ENCODE measurements around the gene VEPH1. TPM values are rescaled to one million over a fixed set of nuclear protein-coding genes. Genes with fewer than 3 reads are reported as not detected.

VEPH1 gene
- total and polyA plus RNA-seq, 2 donors (not counting 1 experiment from before 2014, with no cell fraction given), result not detected

GRCh38 chr3:157410945-157411344, 92.3 kb downstream of the VEPH1 start:
- CTCF ChIA-PET, result no interaction called here
- no peaks in the 10 kb centered on the region for H4K20me1 ChIP-seq (ENCODE audit: control insufficient read depth, insufficient read depth, low read length, poor library complexity, severe bottlenecking)
- H2AFZ ChIP-seq (ENCODE audit: insufficient read depth, low read depth, low read length, poor library complexity, severe bottlenecking), result no peak overlapping the region
- no peaks in the 10 kb centered on the region for H3K9me3 ChIP-seq (ENCODE audit: control extremely low read depth in 1 of 3, control insufficient read depth in 2 of 3, insufficient read depth in 1 of 3, low read length in 2 of 3)
- Mint-ChIP-seq H3K9me3 (ENCODE audit: insufficient read depth) (no peaks in the 10 kb centered on the region), H3K4me3 (no peak overlapping the region), H3K27ac (no peak overlapping the region), H3K27me3 (peaks cover 3% of the 10 kb centered on the region), H3K4me1 (no peaks in the 10 kb centered on the region)
- no peak overlapping the region for H3K4me2 ChIP-seq (replicated peaks; ENCODE audit: low read depth, low read length, poor library complexity, severe bottlenecking)
- H3K27ac ChIP-seq (ENCODE audit: low read length in 2 of 2), result no peak overlapping the region
- H3K36me3 ChIP-seq (replicated peaks in 1 of 2; ENCODE audit: control extremely low read depth in 1 of 2, control insufficient read depth in 1 of 2, extremely low read depth in 1 of 2, insufficient read depth in 2 of 2, low read length in 1 of 2), result no peaks in the 10 kb centered on the region
- H3K79me2 ChIP-seq (ENCODE audit: control insufficient read depth, insufficient read depth, low read length), result no peaks in the 10 kb centered on the region
- ATAC-seq (ENCODE audit: low read depth) (no peak), DNase-seq (no peak)
- TF ChIP-seq CTCF (IDR thresholded peaks at IDR 0.05), result no peak
- no peak for TF ChIP-seq EZH2 (IDR thresholded peaks at IDR 0.05; ENCODE audit: borderline replicate concordance, insufficient read depth, low read depth, low read length, poor library complexity, severe bottlenecking)
- H3K9ac ChIP-seq (ENCODE audit: low read length), result no peak overlapping the region
- no peak overlapping the region for H3K4me3 ChIP-seq (ENCODE audit: control extremely low read depth in 1 of 5, extremely low read depth in 1 of 5, insufficient read depth in 1 of 5, low read depth in 2 of 5, low read length in 4 of 5)
- intact Hi-C loops (cut with micrococcal nuclease), result no loop called here
- POLR2A ChIA-PET, result no interaction called here
- H3K27me3 ChIP-seq (replicated peaks in 1 of 4; ENCODE audit: control extremely low read depth in 1 of 4, control insufficient read depth in 3 of 4, insufficient read depth in 4 of 4, low read length in 3 of 4), result no peaks in the 10 kb centered on the region
- no peaks in the 10 kb centered on the region for H3K4me1 ChIP-seq (ENCODE audit: control insufficient read depth in 2 of 2, insufficient read depth in 2 of 2, low read length in 2 of 2)
- WGBS (ENCODE audit: insufficient coverage), result no CpG with 5 or more reads among the region's 2 CpGs

- H3K4me1 Mint-ChIP-seq, result no peaks in the 10 kb centered on the region
- H3K27me3 ChIP-seq (replicated peaks in 1 of 4; ENCODE audit: control extremely low read depth in 1 of 4, control insufficient read depth in 3 of 4, insufficient read depth in 4 of 4, low read length in 3 of 4), result no peaks in the 10 kb centered on the region
- no peak for DNase-seq
- H3K79me2 ChIP-seq (ENCODE audit: control insufficient read depth, insufficient read depth, low read length), result no peaks in the 10 kb centered on the region
- no peaks in the 10 kb centered on the region for H3K9me3 Mint-ChIP-seq (ENCODE audit: insufficient read depth)
- 100% methylated on average over 1 of the region's 2 CpGs for WGBS (ENCODE audit: insufficient coverage)
- H3K4me1 ChIP-seq (ENCODE audit: control insufficient read depth in 2 of 2, insufficient read depth in 2 of 2, low read length in 2 of 2), result no peaks in the 10 kb centered on the region
- no peaks in the 10 kb centered on the region for H4K20me1 ChIP-seq (ENCODE audit: control insufficient read depth, insufficient read depth, low read length, poor library complexity, severe bottlenecking)
- H2AFZ ChIP-seq (ENCODE audit: insufficient read depth, low read depth, low read length, poor library complexity, severe bottlenecking), result no peak overlapping the region
- intact Hi-C loops (cut with micrococcal nuclease), result no loop called here
- H3K9ac ChIP-seq (ENCODE audit: low read length), result no peak overlapping the region
- no peak overlapping the region for H3K27ac Mint-ChIP-seq
- ChIA-PET CTCF (no interaction called here), POLR2A (no interaction called here)
- no peak overlapping the region for H3K4me3 Mint-ChIP-seq
- no peak overlapping the region for H3K27ac ChIP-seq (ENCODE audit: low read length in 2 of 2)
- TF ChIP-seq CTCF (IDR thresholded peaks at IDR 0.05) (no peak), EZH2 (IDR thresholded peaks at IDR 0.05; ENCODE audit: borderline replicate concordance, insufficient read depth, low read depth, low read length, poor library complexity, severe bottlenecking) (no peak)
- no peaks in the 10 kb centered on the region for H3K36me3 ChIP-seq (replicated peaks in 1 of 2; ENCODE audit: control extremely low read depth in 1 of 2, control insufficient read depth in 1 of 2, extremely low read depth in 1 of 2, insufficient read depth in 2 of 2, low read length in 1 of 2)
- H3K9me3 ChIP-seq (ENCODE audit: control extremely low read depth in 1 of 3, control insufficient read depth in 2 of 3, insufficient read depth in 1 of 3, low read length in 2 of 3), result no peaks in the 10 kb centered on the region
- H3K4me2 ChIP-seq (replicated peaks; ENCODE audit: low read depth, low read length, poor library complexity, severe bottlenecking), result no peak overlapping the region
- peaks cover 1% of the 10 kb centered on the region for H3K27me3 Mint-ChIP-seq
- no peak overlapping the region for H3K4me3 ChIP-seq (ENCODE audit: control extremely low read depth in 1 of 5, extremely low read depth in 1 of 5, insufficient read depth in 1 of 5, low read depth in 2 of 5, low read length in 4 of 5)
- ATAC-seq (ENCODE audit: low read depth), result no peak
Measured at GRCh38 chr3:157409516-157409915, 93.7 kb downstream of the VEPH1 start.

Data from B cell (primary cell).